ENCODE measurements around the gene GPR162. TPM values are rescaled to one million over a fixed set of nuclear protein-coding genes. Genes with fewer than 3 reads are reported as not detected.

The GPR162 gene
- total and polyA plus RNA-seq, 10 donors, result 2.1 to 14.7 (median 4.9) TPM

DNA sequence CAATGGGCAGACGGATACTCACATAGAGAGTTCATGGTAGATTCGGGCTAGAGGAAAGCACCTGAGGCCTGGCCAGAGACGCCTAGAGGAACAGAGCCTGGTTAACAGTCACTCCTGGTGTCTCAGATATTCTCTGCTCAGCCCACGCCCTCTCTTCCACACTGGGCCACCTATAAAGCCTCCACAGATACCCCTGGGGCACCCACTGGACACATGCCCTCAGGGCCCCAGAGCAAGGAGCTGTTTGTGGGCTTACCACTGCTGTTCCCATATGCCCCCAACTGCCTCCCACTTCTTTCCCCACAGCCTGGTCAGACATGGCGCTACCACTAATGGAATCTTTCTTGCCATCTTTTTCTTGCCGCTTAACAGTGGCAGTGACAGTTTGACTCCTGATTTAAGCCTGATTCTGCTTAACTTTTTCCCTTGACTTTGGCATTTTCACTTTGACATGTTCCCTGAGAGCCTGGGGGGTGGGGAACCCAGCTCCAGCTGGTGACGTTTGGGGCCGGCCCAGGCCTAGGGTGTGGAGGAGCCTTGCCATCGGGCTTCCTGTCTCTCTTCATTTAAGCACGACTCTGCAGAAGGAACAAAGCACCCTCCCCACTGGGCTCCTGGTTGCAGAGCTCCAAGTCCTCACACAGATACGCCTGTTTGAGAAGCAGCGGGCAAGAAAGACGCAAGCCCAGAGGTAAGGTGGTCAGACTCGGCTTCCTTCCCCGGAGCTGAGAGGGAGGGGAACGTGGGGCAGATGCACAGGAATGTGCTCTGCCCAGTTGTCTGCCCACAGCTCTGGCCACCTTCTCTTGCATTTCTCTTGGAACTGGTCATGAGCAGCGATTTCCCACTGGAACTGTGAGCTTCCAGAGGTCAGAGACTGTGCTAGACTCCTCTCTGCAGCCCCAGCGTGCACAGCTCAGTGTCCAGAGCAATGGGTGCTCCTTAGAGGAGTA, 32.4 kb upstream of the GPR162 start, which contains the start of gene CD4:
CD4 (plus strand) TSS at position 557 of the 953 bp plus-strand sequence. CDS start 10,611 bp downstream, outside the sequence.
- peaks cover 0 to 2% (median 0%) of the 10 kb centered on the region in 6 donors for H3K36me3 ChIP-seq
- peak within 1 kb of the TSS; percentile 68 to 87 (median 80) for H3K27ac ChIP-seq
- TF ChIP-seq POLR2AphosphoS5 (IDR thresholded peaks at IDR 0.05) (peak; percentile 73 to 88 (median 85)), POLR2A (IDR thresholded peaks at IDR 0.05) (peak in 1 of 3 donors; percentile 67)
- TF ChIP-seq, protein P1, sequence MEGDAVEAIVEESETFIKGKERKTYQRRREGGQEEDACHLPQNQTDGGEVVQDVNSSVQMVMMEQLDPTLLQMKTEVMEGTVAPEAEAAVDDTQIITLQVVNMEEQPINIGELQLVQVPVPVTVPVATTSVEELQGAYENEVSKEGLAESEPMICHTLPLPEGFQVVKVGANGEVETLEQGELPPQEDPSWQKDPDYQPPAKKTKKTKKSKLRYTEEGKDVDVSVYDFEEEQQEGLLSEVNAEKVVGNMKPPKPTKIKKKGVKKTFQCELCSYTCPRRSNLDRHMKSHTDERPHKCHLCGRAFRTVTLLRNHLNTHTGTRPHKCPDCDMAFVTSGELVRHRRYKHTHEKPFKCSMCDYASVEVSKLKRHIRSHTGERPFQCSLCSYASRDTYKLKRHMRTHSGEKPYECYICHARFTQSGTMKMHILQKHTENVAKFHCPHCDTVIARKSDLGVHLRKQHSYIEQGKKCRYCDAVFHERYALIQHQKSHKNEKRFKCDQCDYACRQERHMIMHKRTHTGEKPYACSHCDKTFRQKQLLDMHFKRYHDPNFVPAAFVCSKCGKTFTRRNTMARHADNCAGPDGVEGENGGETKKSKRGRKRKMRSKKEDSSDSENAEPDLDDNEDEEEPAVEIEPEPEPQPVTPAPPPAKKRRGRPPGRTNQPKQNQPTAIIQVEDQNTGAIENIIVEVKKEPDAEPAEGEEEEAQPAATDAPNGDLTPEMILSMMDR (IDR thresholded peaks at IDR 0.05 in 8 of 11, conservative IDR thresholded peaks at IDR 0.05 in 3 of 11), result no peak
- H3K4me3 ChIP-seq, result peak within 1 kb of the TSS; percentile 20 to 66 (median 43)
- 33 to 44% (median 39%) methylated on average over 17 to 18 of the region's 18 CpGs for WGBS, 5 donors
- peaks cover 3 to 78% (median 49%) of the 10 kb centered on the region in 6 donors for H3K4me1 ChIP-seq
- H3K9me3 ChIP-seq, result no peaks in the 10 kb centered on the region
- peaks cover 0 to 2% (median 0%) of the 10 kb centered on the region in 7 donors for H3K27me3 ChIP-seq (replicated peaks in 1 of 7)
- DNase-seq, result peak; percentile 89
- intact Hi-C loops (cut with DNase I; ENCODE audit: low total_unique reads), result no loop called here

DNA sequence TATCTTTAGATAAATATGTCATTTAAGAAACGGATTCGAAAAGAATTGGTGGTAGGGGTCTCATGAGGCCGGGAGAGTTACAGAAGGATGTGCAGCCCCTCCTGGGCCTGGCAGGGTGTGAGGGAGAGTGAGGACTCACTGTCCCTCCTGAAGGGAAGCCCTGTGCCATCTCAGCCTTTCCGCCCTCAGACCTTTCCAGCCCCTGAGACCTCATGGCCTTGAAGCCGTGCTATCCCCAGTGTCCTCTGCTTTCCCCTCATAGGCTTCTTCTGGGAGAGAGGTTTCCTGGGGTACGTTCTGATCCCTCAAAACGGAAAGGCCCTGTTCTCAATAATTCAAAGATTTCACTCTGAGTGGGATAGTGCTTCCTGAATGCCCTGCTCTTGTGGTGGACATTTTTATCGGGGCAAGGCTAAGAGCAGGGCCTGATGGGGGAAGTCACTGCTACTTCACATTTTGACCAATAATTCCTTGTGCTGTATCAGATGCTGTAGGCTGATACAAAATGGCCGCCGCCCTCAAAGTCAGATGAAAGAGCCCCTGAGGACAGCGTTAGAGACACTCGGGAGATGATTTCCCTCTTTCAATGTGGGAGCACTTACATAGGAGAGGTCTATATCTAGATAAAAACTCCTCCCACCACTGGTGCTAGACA, 31.0 kb upstream of the GPR162 start:
- no peak for TF ChIP-seq POLR2A (IDR thresholded peaks at IDR 0.05)
- TF ChIP-seq, protein P1 (IDR thresholded peaks at IDR 0.05 in 8 of 11, conservative IDR thresholded peaks at IDR 0.05 in 3 of 11), result no peak
- no peak for TF ChIP-seq POLR2AphosphoS5 (IDR thresholded peaks at IDR 0.05)
- peaks cover 3 to 65% (median 41%) of the 10 kb centered on the region in 6 donors for H3K4me1 ChIP-seq
- peak overlapping the region; percentile 20 to 66 (median 43) for H3K4me3 ChIP-seq
- H3K27ac ChIP-seq, result peak overlapping the region; percentile 68 to 87 (median 80)
- peaks cover 0 to 7% (median 0%) of the 10 kb centered on the region in 7 donors for H3K27me3 ChIP-seq (replicated peaks in 1 of 7)
- intact Hi-C loops (cut with DNase I; ENCODE audit: low total_unique reads), result no loop called here
- WGBS, 5 donors, result 65 to 73% (median 71%) methylated on average over 12 of the region's 12 CpGs
- H3K36me3 ChIP-seq, result peaks cover 0 to 10% (median under 1%) of the 10 kb centered on the region in 6 donors
- H3K9me3 ChIP-seq, result no peaks in the 10 kb centered on the region
- peak; percentile 62 for DNase-seq

- Histone ChIP-seq H3K27me3 (replicated peaks in 1 of 7) (peaks cover 0 to 21% (median 0%) of the 10 kb centered on the region in 7 donors), H3K27ac (peak overlapping the region; percentile 27 to 87 (median 80)), H3K4me3 (peak overlapping the region in 7 of 8 donors; percentile 22 to 66 (median 43)), H3K36me3 (peaks cover 0 to 24% (median 2%) of the 10 kb centered on the region in 6 donors), H3K4me1 (peaks cover 3 to 53% (median 33%) of the 10 kb centered on the region in 6 donors), H3K9me3 (no peaks in the 10 kb centered on the region)
- TF ChIP-seq, protein P1 (IDR thresholded peaks at IDR 0.05 in 8 of 11, conservative IDR thresholded peaks at IDR 0.05 in 3 of 11), result no peak
- no peak for TF ChIP-seq POLR2AphosphoS5 (IDR thresholded peaks at IDR 0.05)
- TF ChIP-seq POLR2A (IDR thresholded peaks at IDR 0.05), result no peak
- WGBS, 5 donors, result 16 to 38% (median 30%) methylated on average over 13 of the region's 13 CpGs
- intact Hi-C loops (cut with DNase I; ENCODE audit: low total_unique reads), result no loop called here
- no peak for DNase-seq
These were observed 29.6 kb upstream of the GPR162 start for GRCh38 chr12:6791931-6792520.
